ENCODE data around the gene LCN9.
"Not testable (repeated sequence)": the region's sequence is repeated elsewhere in the genome, so short reads cannot be mapped to it uniquely, and the experiment has no call there.

Gene LCN9

GRCh38 chr9:135665795-135666189 lies 2.7 kb downstream of the LCN9 start:
- H3K23ac ChIP-seq (ENCODE audit: low read length) = no peak overlapping the region
- WGBS (ENCODE audit: extremely low coverage, insufficient coverage, low lambda C conversion rate) = no CpG with 5 or more reads among the region's 12 CpGs

GRCh38 chr9:135666534-135667462 lies 3.7 kb downstream of the LCN9 start:
- Histone ChIP-seq H3K9ac (ENCODE audit: low read length) (no peak overlapping the region), H3K79me1 (ENCODE audit: low read length) (no peaks in the 10 kb centered on the region), H3K18ac (ENCODE audit: low read length) (no peak overlapping the region), H2AK5ac (ENCODE audit: low read length) (no peak overlapping the region), H3K4ac (ENCODE audit: low read depth, low read length) (no peak overlapping the region), H3K56ac (ENCODE audit: low read length) (no peak overlapping the region), H2BK120ac (ENCODE audit: low read depth, low read length) (no peak overlapping the region), H3K79me2 (ENCODE audit: control insufficient read depth, insufficient read depth, low read length) (no peaks in the 10 kb centered on the region), H3K4me2 (ENCODE audit: low read length) (no peak overlapping the region), H2BK5ac (ENCODE audit: low read length) (no peak overlapping the region), H3K36me3 (ENCODE audit: control insufficient read depth, insufficient read depth, low read length) (no peaks in the 10 kb centered on the region), H4K8ac (ENCODE audit: low read depth, low read length) (no peak overlapping the region), H3K4me3 (ENCODE audit: low read length) (no peak overlapping the region), H3K27me3 (ENCODE audit: insufficient read depth, low read length, poor library complexity) (no peaks in the 10 kb centered on the region), H3K4me1 (ENCODE audit: control insufficient read depth, low read depth, low read length) (peaks cover under 1% of the 10 kb centered on the region), H2BK15ac (replicated peaks; ENCODE audit: low read depth) (no peak overlapping the region), H4K5ac (ENCODE audit: low read length) (no peak overlapping the region), H3K27ac (ENCODE audit: low read depth, low read length) (no peak overlapping the region), H3K23ac (ENCODE audit: low read length) (no peak overlapping the region)
- WGBS (ENCODE audit: extremely low coverage, insufficient coverage, low lambda C conversion rate) = no CpG with 5 or more reads among the region's 29 CpGs
- DNase-seq = no peak

More at GRCh38 chr9:135665795-135666189, 2.7 kb downstream of the LCN9 start:
- Histone ChIP-seq H3K79me2 (ENCODE audit: control insufficient read depth, insufficient read depth, low read length) (no peaks in the 10 kb centered on the region), H3K4me3 (ENCODE audit: low read length) (no peak overlapping the region), H3K27ac (ENCODE audit: low read depth, low read length) (no peak overlapping the region), H2BK120ac (ENCODE audit: low read depth, low read length) (no peak overlapping the region), H2BK5ac (ENCODE audit: low read length) (no peak overlapping the region), H3K36me3 (ENCODE audit: control insufficient read depth, insufficient read depth, low read length) (no peaks in the 10 kb centered on the region), H3K9ac (ENCODE audit: low read length) (no peak overlapping the region), H4K8ac (ENCODE audit: low read depth, low read length) (no peak overlapping the region), H3K4me1 (ENCODE audit: control insufficient read depth, low read depth, low read length) (peaks cover 2% of the 10 kb centered on the region), H2BK15ac (replicated peaks; ENCODE audit: low read depth) (no peak overlapping the region), H2AK5ac (ENCODE audit: low read length) (no peak overlapping the region), H3K79me1 (ENCODE audit: low read length) (no peaks in the 10 kb centered on the region), H3K4me2 (ENCODE audit: low read length) (no peak overlapping the region), H3K56ac (ENCODE audit: low read length) (no peak overlapping the region), H4K5ac (ENCODE audit: low read length) (no peak overlapping the region), H3K27me3 (ENCODE audit: insufficient read depth, low read length, poor library complexity) (no peaks in the 10 kb centered on the region), H3K18ac (ENCODE audit: low read length) (no peak overlapping the region), H3K4ac (ENCODE audit: low read depth, low read length) (no peak overlapping the region)
- DNase-seq = peak; percentile 23

- H3K56ac ChIP-seq (ENCODE audit: low read length) = no peak overlapping the region
- no peak overlapping the region for H3K4ac ChIP-seq (ENCODE audit: low read depth, low read length)
- no peak overlapping the region for H3K23ac ChIP-seq (ENCODE audit: low read length)
- no peak overlapping the region for H2BK5ac ChIP-seq (ENCODE audit: low read length)
- H3K4me2 ChIP-seq (ENCODE audit: low read length) = no peak overlapping the region
- no peaks in the 10 kb centered on the region for H3K36me3 ChIP-seq (ENCODE audit: control insufficient read depth, insufficient read depth, low read length)
- no peak for DNase-seq
- no peak overlapping the region for H4K8ac ChIP-seq (ENCODE audit: low read depth, low read length)
- H3K79me2 ChIP-seq (ENCODE audit: control insufficient read depth, insufficient read depth, low read length) = no peaks in the 10 kb centered on the region
- no peak overlapping the region for H3K9ac ChIP-seq (ENCODE audit: low read length)
- H2BK120ac ChIP-seq (ENCODE audit: low read depth, low read length) = no peak overlapping the region
- no CpG with 5 or more reads among the region's 9 CpGs for WGBS (ENCODE audit: extremely low coverage, insufficient coverage, low lambda C conversion rate)
- H3K4me1 ChIP-seq (ENCODE audit: control insufficient read depth, low read depth, low read length) = no peaks in the 10 kb centered on the region
- H3K27ac ChIP-seq (ENCODE audit: low read depth, low read length) = no peak overlapping the region
- H3K79me1 ChIP-seq (ENCODE audit: low read length) = no peaks in the 10 kb centered on the region
- H3K4me3 ChIP-seq (ENCODE audit: low read length) = no peak overlapping the region
- no peak overlapping the region for H3K18ac ChIP-seq (ENCODE audit: low read length)
- no peak overlapping the region for H4K5ac ChIP-seq (ENCODE audit: low read length)
- H2BK15ac ChIP-seq (replicated peaks; ENCODE audit: low read depth) = no peak overlapping the region
- no peak overlapping the region for H2AK5ac ChIP-seq (ENCODE audit: low read length)
- H3K27me3 ChIP-seq (ENCODE audit: insufficient read depth, low read length, poor library complexity) = no peaks in the 10 kb centered on the region
These were observed 4.4 kb downstream of the LCN9 start for GRCh38 chr9:135667463-135668001.

- H2BK120ac ChIP-seq (ENCODE audit: low read depth, low read length); H2AK5ac ChIP-seq (ENCODE audit: low read length); H3K79me2 ChIP-seq (ENCODE audit: control insufficient read depth, insufficient read depth, low read length); H2BK5ac ChIP-seq (ENCODE audit: low read length); DNase-seq; H3K18ac ChIP-seq (ENCODE audit: low read length); H3K79me1 ChIP-seq (ENCODE audit: low read length); H3K4ac ChIP-seq (ENCODE audit: low read depth, low read length); H3K4me2 ChIP-seq (ENCODE audit: low read length); H2BK15ac ChIP-seq (replicated peaks; ENCODE audit: low read depth); H3K27me3 ChIP-seq (ENCODE audit: insufficient read depth, low read length, poor library complexity); H3K27ac ChIP-seq (ENCODE audit: low read depth, low read length); H4K5ac ChIP-seq (ENCODE audit: low read length); H4K8ac ChIP-seq (ENCODE audit: low read depth, low read length); H3K9ac ChIP-seq (ENCODE audit: low read length); H3K4me1 ChIP-seq (ENCODE audit: control insufficient read depth, low read depth, low read length); H3K36me3 ChIP-seq (ENCODE audit: control insufficient read depth, insufficient read depth, low read length); H3K56ac ChIP-seq (ENCODE audit: low read length); H3K23ac ChIP-seq (ENCODE audit: low read length); H3K4me3 ChIP-seq (ENCODE audit: low read length): not testable (repeated sequence)
- WGBS (ENCODE audit: extremely low coverage, insufficient coverage, low lambda C conversion rate) = no CpG with 5 or more reads among the region's 5 CpGs
These were observed 5.9 kb downstream of the LCN9 start for GRCh38 chr9:135669018-135669417.

- H4K5ac ChIP-seq (ENCODE audit: low read length) = no peak overlapping the region
- no peak overlapping the region for H2BK5ac ChIP-seq (ENCODE audit: low read length)
- H2BK15ac ChIP-seq (replicated peaks; ENCODE audit: low read depth) = no peak overlapping the region
- no peaks in the 10 kb centered on the region for H3K4me1 ChIP-seq (ENCODE audit: control insufficient read depth, low read depth, low read length)
- H2BK120ac ChIP-seq (ENCODE audit: low read depth, low read length) = no peak overlapping the region
- no peak overlapping the region for H3K9ac ChIP-seq (ENCODE audit: low read length)
- no peak overlapping the region for H3K4me3 ChIP-seq (ENCODE audit: low read length)
- no peaks in the 10 kb centered on the region for H3K27me3 ChIP-seq (ENCODE audit: insufficient read depth, low read length, poor library complexity)
- no peak overlapping the region for H3K56ac ChIP-seq (ENCODE audit: low read length)
- H3K4me2 ChIP-seq (ENCODE audit: low read length) = no peak overlapping the region
- H4K8ac ChIP-seq (ENCODE audit: low read depth, low read length) = no peak overlapping the region
- H3K18ac ChIP-seq (ENCODE audit: low read length) = no peak overlapping the region
- no peaks in the 10 kb centered on the region for H3K79me1 ChIP-seq (ENCODE audit: low read length)
- H3K36me3 ChIP-seq (ENCODE audit: control insufficient read depth, insufficient read depth, low read length) = no peaks in the 10 kb centered on the region
- no peak overlapping the region for H3K27ac ChIP-seq (ENCODE audit: low read depth, low read length)
- no peak for DNase-seq
- WGBS (ENCODE audit: extremely low coverage, insufficient coverage, low lambda C conversion rate) = no CpG with 5 or more reads among the region's 9 CpGs
- H2AK5ac ChIP-seq (ENCODE audit: low read length) = no peak overlapping the region
- H3K79me2 ChIP-seq (ENCODE audit: control insufficient read depth, insufficient read depth, low read length) = no peaks in the 10 kb centered on the region
- no peak overlapping the region for H3K23ac ChIP-seq (ENCODE audit: low read length)
- H3K4ac ChIP-seq (ENCODE audit: low read depth, low read length) = no peak overlapping the region
These were observed 6.6 kb downstream of the LCN9 start for GRCh38 chr9:135669616-135670285.

Data from mesendoderm (in vitro differentiated cells).